Left colon (tissue), 2 donors: Measurements from ENCODE around the gene RSRC2. TPM values are rescaled to one million over a fixed set of nuclear protein-coding genes. Genes with fewer than 3 reads are reported as not detected.

Source experiments
- ATAC-seq: fragments of 200-7000 bp; cut with Tn5 transposase; one replicate; pipeline ENCODE4 v1.9.1; 2020; ENCODE audit warnings: mild to moderate bottlenecking, moderate library complexity
- DNase-seq, 2 donors: peaks; one replicate each; pipeline ENCODE4 v3.0.0-alpha.2; 2020
- intact Hi-C, 2 donors: fragments of 100-400 bp; cut with DNase I in 1 of 2; cut with micrococcal nuclease in 1 of 2; formaldehyde crosslinking; loops; one replicate each; pipeline versions ENCODE4 v1.11.2 to v1.14.0; 2022; cut with DNase I, micrococcal nuclease
- total RNA-seq, 2 donors: library from RNA; stranded (reverse); fragmentation: NEBNext Ultra II Directional; extraction: Animal tissue kit (Norgen Biotek cat#: 25700); gene quantifications; one replicate each; pipeline ENCODE4 v1.2.1, GENCODE V29; 2021
- donor health status: DM: no; HTN: no; CAD: no.
- donor health status: DM: yes; HTN: yes; CAD: no.

Gene RSRC2
- total RNA-seq, 2 donors from 2014 or later, result 49.4 to 67.4 TPM

GRCh38 chr12:122460641-122461040, 66.1 kb downstream of the RSRC2 start:
- ATAC-seq, result no peak
- DNase-seq, result no peak
- intact Hi-C loops, result no loop called here

- DNase-seq, result no peak
- ATAC-seq, result no peak
- intact Hi-C loops, result no loop called here
Measured at GRCh38 chr12:122460061-122460460, 66.7 kb downstream of the RSRC2 start.

- no peak for DNase-seq
- intact Hi-C loops, result no loop called here
- no peak for ATAC-seq
Measured at GRCh38 chr12:122459211-122459610, 67.5 kb downstream of the RSRC2 start.

- DNase-seq, result no peak
- no peak for ATAC-seq
- intact Hi-C loops, result no loop called here
Measured at GRCh38 chr12:122458105-122459035, 68.4 kb downstream of the RSRC2 start.

GRCh38 chr12:122457627-122458026, 69.1 kb downstream of the RSRC2 start:
- no peak for ATAC-seq
- intact Hi-C loops, result no loop called here
- no peak for DNase-seq

- DNase-seq (no peak), ATAC-seq (no peak)
- intact Hi-C loops, result no loop called here
Measured at GRCh38 chr12:122454739-122455138, 72.0 kb downstream of the RSRC2 start.

GRCh38 chr12:122454250-122454721, 72.5 kb downstream of the RSRC2 start:
- no peak for DNase-seq
- intact Hi-C loops, result no loop called here

More at GRCh38 chr12:122454250-122454721, 72.5 kb downstream of the RSRC2 start:
- ATAC-seq, result no peak

Other genes with a start within 250 kb of the RSRC2 start
- gene CLIP1, start 104.3 kb downstream of the RSRC2 start, total RNA-seq, result 10 to 100 TPM; 53.8 to 57.5 TPM
- gene ZCCHC8, start 26.0 kb downstream of the RSRC2 start, total RNA-seq, result 10 to 100 TPM; 18.7 to 20.0 TPM
- 10 to 100 TPM; 10.1 to 17.5 TPM for gene KNTC1, start 313 bp upstream of the RSRC2 start, total RNA-seq
- under 1 TPM in 1 of 2 donors, not detected in 1; 0.49 TPM for gene HCAR2, start 176.4 kb upstream of the RSRC2 start, total RNA-seq
- under 1 TPM in 1 of 2 donors, not detected in 1; 0.11 TPM for gene HCAR3, start 189.9 kb upstream of the RSRC2 start, total RNA-seq
- gene HCAR1, start 203.9 kb upstream of the RSRC2 start, total RNA-seq, result under 1 TPM in 1 of 2 donors, not detected in 1; 0.06 TPM
- gene DENR, start 225.9 kb upstream of the RSRC2 start, total RNA-seq, result 10 to 100 TPM; 31.9 to 36.9 TPM
- under 1 TPM; 0.40 to 0.42 TPM for gene CCDC62, start 247.6 kb upstream of the RSRC2 start, total RNA-seq